Measurements from ENCODE around the gene TRIO.
"Not testable (repeated sequence)": the region's sequence is repeated elsewhere in the genome, so short reads cannot be mapped to it uniquely, and the experiment has no call there.

The TRIO gene

DNA sequence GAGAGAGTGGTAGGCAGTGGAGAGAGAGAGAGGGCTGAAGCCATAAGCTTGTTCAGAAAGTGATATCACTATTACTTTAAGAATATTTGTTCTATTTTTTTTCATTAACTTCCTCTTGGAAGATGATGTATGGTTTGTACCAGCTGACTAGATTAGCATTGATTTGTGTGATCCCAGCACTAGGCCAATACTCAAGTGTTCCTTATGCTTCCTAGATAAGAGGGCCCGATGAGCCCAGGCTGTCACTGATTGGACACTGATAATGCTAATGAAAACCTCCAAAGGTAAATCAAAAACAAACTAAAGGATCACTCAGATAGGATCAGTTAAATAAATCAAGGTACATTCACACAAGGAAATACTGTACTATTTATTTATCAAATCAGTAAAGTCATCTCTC lies 385.8 kb downstream of the TRIO start:
- no peak for ATAC-seq

DNA sequence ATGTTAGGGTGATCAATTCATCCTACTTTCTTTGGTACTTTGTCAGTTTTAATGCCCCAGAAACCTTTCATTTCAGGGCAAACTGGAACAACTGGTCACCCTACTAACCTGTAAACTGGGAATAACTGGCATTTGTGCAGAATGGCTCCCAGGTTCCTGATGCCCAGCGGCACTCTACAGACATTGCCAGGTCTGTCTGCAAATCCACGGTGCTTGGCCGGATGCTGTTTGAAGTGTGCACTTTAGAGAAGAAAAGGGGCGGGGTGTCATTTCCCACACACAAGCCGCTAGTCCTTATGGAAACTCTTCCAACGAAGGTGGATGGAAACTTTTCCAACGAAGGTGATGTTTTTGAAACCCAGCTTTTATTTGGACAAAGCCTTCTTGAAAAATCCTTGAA lies 388.5 kb downstream of the TRIO start:
- ATAC-seq, result no peak

DNA sequence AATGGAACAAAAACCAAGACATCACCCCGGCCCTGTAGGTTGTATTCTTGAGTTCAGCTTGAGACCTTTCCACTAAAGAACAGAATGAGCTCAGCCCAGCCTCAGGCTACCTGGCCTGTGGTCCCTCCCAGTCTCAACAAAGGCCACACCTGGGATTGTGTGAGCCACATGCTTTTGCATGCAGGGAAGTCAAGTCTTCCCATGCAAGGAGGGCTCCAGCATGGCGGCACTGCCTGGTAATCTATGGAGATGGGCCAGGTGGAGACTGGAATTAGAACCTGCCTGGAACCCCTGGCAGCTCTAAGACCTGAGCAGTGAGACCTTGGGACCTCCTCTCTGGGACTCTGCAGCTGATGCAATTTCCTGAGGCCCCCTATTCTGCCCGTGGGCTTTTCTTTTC lies 389.0 kb downstream of the TRIO start:
- no peak for ATAC-seq

DNA sequence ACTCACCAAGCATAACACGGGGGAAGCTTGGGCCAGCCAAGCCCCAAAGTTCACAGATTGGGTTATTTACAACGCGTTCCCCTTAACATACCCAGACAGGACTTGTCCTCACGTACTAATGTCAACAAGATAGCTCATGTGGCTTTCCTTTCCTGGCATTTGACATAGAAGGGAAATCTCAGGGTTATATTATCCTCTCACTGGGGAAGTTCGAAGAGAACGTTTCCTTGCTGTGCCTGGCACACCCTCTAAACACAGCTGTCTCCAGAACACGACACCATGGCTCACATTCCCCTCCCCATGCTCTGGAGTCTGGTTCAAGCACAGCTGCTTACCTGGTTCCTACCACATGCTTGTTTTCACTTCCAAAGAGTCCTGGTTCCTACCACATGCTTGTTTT lies 391.6 kb downstream of the TRIO start:
- no peak for ATAC-seq

DNA sequence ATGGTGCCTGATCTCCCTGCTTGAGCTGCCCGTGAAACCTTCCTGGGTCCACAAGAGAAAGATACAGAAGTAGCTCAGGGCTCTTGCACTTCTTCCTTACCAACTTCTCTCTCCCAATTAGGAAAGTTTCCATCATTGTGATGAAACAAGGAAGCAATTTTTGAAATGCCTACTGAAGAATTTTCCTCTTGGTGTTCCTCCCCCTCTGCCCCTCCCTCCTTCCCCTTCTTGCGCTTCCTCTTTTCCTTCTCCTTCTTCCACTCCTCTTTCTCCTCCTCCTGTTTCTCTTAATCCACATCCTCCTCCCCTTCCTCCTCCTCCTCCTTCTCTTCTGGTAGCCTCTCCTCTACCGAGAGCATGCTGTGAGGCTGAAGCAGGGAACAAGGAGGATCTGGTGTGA lies 402.2 kb downstream of the TRIO start:
- ATAC-seq, result no peak

DNA sequence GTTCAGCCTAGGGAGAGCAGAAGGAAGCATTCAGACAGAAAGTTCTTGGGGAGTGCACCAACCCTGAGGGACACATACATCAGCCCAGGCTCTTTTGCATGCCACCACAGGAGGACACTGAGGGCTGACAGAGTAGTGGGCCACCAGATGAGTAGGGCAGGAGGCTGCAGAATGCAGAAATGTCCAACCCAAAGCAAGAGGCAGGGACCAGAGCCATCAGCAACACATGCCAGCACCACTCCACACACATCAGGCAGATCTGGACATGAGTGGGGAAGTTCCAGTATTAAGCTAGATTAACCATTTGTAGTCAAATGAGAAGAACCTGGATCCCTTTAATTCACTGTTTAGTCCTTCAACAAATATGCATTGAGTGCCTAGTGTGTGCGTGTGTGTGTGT lies 402.7 kb downstream of the TRIO start:
- no peak for ATAC-seq

DNA sequence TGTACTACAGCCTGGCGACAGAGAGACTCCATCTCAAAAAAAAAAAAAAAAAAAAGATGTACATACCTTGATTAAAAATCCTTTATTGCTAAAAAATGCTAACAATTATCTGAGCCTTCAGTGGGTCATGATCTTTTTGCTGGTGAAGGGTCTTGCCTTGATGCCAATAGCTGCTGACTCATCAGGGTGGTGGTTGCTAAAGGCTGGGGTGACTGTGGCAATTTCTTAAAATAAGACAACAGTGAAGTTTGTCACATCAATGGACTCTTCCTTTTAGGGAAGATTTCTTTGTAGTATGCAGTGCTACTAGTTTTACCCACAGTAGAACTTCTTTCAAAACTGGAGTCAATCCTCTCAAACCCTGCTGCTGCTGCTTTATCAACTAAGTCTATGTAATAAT lies 404.5 kb downstream of the TRIO start:
- no peak for ATAC-seq

DNA sequence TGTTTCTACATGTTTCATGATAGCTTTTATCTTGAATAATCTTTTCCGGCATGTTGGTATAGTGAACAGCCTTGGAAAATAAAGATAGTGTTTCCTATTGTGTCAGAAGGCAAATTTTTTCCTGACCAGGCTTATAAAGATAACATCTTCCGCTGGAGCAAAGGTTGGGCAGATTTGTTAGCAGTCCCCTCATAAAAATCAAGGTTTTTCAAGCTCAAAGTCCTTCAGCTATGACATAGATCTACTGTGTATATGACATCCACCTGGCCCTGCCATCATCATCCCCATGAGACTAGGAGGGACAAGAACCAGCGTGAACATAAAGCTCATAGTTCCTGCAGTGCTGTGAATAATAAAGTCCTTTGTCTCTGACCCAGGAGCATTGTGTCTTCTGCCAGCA lies 408.1 kb downstream of the TRIO start:
- ATAC-seq, result no peak

DNA sequence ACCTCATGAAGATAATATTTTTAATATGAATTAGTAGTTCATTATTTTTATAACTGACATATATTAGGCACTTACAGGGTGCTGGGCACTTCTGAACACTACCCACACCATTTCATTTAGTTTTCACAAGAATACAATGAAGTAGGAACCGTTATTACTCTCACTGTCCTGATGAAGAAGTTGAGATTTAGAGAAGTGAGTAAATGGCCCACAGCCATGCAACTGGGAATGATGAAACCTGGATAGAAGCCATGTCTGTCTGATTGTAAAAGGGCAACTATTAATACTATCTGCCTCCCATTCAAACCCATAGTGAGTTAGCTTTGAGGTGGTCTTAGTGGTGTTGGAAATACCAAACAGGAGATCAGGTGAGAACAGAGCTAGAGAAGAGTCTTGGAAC lies 408.9 kb downstream of the TRIO start:
- no peak for ATAC-seq

DNA sequence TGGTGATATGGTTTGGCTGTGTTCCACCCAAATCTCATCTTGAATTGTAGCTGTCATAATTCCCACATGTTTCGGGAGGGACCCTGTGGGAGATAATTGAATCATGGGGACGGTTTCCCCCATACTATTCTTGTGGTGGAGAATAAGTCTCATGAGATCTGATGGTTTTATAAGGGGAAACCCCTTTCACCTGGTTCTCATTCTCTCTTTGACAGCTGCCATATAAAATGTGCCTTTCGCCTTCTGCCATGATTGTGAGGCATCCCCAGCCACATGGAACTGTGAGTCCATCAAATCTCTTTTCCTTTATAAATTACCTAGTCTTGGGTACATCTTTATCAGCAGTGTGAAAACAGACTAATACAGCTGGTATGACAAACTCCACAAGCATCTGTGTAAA lies 411.1 kb downstream of the TRIO start:
- ATAC-seq, result not testable (repeated sequence)

DNA sequence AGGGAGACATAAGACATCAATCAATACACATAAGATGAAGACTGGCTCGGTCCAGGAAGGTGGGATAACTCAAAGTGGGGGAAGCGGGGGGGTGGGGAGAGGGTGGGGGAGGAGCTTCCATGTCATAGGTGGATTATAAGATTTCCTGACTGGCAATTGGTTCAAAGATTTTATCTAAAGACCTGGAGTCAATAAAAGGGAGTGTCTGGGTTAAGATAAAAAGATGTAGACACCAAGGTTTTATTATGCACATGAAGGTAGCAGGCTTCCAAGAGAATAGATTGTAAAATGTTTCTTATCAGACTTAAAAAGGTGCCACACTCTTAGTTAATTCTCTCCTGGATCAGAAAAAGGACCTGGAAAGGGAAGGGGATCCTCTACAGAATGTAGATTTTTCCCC lies 412.9 kb downstream of the TRIO start:
- no peak for ATAC-seq

DNA sequence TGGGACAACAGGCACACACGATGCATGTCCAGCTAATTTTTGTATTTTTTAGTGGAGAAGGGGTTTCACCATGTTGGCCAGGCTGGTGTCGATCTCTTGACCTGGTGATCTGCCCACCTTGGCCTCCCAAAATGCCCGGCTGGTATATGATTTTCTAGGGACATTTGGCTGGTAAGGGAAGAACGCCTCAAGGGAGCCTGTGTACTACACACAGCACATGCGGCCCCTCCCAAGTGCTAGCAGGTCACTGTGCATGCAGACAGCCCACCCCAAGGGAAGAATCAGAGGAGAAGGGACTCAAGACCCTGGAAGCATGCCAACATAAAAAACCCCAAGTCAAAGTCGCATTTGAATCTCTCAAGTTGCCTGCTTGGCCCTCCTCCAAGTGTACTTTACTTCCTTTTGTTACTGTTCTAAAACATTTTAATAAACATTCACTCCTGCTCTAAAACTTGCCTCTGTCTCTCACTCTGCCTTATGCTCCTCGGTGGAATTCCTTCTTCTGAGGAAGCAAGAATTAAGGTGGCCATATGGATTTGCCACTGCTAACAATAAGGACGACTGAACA lies 414.1 kb downstream of the TRIO start:
- no peak for ATAC-seq

DNA sequence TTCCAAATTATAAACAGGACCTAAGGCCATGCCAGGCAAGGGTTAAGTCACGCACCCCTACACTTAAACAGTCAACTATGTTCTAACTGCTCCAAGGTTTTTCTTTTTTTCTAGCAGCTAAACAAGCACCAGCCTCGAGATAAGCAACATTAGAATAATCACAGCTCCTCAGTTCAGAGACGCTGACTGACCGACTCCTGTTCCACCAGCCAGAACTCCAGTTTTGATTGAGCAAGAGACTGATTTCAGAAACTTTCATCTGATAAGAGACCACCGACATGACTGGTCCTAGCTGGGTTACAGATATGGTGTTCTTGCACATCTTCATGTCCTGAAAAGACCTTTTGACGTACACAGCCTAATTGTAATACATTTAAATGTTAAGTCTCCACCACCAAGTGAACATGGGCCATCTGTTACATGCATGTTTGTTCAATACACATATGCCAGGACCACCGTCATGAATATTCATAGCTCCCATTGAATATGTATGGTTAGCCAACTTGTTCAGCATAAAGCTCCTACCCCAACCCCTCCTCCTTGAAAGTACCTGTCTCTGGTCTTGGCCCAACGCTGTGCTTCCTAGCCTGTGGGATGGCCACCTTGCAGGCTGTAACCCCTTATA lies 414.8 kb downstream of the TRIO start:
- ATAC-seq, result no peak

All from activated CD4-positive, CD25-positive, alpha-beta regulatory T cell treated with anti-CD3 and anti-CD28 coated beads, Interleukin-2, amount 50 U/mL, for 24 hours (primary cell).